GM21423 (cell line): ENCODE measurements around the gene FAM120A.
"Not testable (repeated sequence)": the region's sequence is repeated elsewhere in the genome, so short reads cannot be mapped to it uniquely, and the experiment has no call there.

Source experiments
- ATAC-seq: cut with Tn5 transposase; IDR thresholded peaks from one replicate; pipeline ENCODE4 v1.9.1; 2021; ENCODE audit warnings: mild to moderate bottlenecking, moderate library complexity; ENCODE audit not compliant: unreplicated experiment

The FAM120A gene, protein sequence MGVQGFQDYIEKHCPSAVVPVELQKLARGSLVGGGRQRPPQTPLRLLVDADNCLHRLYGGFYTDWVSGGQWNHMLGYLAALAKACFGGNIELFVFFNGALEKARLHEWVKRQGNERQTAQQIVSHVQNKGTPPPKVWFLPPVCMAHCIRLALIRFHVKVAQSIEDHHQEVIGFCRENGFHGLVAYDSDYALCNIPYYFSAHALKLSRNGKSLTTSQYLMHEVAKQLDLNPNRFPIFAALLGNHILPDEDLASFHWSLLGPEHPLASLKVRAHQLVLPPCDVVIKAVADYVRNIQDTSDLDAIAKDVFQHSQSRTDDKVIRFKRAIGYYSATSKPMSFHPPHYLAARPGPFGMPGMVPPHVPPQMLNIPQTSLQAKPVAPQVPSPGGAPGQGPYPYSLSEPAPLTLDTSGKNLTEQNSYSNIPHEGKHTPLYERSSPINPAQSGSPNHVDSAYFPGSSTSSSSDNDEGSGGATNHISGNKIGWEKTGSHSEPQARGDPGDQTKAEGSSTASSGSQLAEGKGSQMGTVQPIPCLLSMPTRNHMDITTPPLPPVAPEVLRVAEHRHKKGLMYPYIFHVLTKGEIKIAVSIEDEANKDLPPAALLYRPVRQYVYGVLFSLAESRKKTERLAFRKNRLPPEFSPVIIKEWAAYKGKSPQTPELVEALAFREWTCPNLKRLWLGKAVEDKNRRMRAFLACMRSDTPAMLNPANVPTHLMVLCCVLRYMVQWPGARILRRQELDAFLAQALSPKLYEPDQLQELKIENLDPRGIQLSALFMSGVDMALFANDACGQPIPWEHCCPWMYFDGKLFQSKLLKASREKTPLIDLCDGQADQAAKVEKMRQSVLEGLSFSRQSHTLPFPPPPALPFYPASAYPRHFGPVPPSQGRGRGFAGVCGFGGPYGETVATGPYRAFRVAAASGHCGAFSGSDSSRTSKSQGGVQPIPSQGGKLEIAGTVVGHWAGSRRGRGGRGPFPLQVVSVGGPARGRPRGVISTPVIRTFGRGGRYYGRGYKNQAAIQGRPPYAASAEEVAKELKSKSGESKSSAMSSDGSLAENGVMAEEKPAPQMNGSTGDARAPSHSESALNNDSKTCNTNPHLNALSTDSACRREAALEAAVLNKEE

DNA sequence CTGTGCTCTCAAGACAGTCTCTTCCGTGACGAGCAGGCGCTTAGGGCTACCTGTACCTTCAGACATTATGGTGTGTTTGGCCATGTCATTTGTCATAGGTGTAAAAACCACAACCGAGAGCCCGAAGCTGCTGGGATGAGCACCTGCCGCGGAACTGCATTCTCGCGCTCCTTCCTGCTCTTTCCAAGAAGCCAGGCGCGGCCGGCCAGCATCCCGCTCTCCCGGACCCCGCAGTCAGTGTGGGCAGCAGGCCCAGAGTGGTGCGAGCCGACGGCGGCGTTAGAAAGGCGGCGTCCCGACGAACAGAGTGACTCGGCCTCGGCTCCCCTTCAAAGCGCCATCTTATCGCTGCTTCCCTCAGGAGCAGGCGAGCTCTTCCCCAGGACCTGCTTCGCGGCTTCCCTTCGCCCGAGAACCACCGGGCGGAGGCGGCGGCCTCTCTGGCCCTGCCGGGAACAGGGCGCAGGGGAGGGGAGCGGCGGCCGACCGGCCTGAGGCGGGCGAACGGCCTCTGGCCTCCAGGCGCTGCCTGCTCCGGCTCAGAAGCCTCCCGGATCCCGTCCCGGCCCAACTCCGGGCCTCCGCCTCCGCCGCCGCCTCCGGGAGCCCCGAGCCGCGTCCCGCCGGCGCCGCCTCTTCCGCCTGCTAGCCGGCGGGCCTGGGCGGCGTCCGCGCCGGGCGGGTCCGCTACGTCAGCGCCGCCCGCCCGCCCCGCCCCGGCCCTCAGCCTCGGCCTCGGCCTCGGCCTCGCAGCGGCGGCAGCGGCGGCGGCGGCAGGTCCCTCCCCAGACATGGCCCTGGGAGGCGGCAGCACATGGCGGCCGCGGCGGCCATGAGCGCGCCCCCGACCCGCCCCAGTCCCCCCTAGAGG lies at the start of gene FAM120A:
Gene FAM120A, plus strand, starts transcription at position 741 of the 871 bp plus-strand sequence. CDS start 231 bp downstream, outside the sequence.
- peak; percentile 65 for ATAC-seq

DNA sequence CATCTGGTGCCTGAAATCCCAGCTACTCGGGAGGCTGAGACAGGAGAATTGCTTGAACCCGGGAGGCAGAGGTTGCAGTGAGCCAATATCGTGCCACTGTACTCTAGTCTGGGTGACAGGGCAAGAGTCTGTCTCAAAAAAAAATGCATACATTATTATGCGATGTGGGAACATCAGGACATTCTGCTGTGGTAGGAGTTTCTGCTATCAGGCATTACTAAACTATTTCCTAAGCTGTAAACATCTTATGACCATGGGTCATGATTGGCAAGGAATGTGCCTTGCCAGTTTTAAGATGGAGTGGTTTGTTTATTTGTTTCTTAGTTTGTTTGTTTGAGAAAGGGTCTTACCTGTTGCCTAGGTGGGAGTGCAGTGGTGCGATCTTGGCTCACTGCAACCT lies 45.1 kb upstream of the FAM120A start:
- ATAC-seq: no peak

- ATAC-seq: no peak
These were observed 38.0 kb upstream of the FAM120A start for GRCh38 chr9:93413530-93413929.

DNA sequence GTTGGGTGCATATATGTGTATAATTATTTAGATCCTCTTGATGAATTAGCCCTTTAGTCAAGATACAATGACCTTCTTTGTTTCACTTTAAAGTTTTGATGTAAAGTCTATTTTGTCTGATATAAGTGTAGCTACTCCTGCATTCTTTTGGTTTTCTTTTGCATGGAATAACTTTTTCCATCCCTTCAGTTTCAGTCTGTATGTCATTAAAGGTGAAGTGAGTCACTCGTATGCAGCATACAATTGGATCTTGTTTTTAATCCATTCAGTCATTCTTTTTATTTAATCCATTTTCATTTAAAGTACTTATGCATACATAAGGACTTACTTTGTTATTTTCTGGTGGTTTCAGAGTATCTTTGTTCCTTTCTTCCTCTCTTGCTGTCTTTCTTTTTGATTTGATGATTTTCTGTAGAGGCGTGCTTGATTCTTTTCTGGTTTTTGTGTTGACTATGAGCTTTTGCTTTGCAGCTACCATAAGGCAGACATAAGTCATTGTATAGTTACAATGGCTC lies 36.3 kb upstream of the FAM120A start:
- no peak for ATAC-seq

DNA sequence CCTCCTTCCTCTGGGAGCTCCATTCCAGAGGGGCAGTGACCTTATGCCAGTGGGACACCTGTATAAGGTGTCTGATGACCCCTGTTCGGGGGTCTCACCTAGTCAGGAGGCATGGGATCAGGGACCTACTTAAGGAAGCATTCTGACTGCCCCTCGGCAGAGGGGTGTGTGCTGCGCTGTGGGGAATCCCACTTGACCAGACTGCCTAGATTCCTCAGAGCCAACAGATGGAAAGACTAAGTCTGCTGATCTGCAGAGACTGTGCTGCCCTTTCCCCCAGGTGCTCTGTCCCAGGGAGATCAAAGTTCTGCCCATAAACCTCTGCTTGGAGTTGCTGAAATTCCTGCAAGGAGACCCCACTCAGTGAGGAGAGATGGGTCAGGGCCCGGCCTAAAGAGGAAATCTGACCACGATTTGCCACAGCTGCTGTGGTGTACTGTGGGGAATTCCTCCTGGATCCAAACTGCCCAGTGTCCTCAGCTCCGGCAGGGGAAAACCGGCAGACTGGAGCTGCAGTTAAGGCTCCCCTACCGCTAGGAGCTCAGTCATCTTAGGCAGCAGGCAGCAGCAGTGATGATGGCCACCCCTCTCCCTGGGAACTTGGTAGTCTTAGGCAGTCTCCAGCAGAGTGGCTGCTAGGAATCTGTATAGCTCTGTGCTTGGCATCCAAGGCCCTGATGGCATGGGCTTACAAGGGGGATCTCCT lies 34.8 kb upstream of the FAM120A start:
- no peak for ATAC-seq

- ATAC-seq: no peak
These were observed 33.9 kb upstream of the FAM120A start for GRCh38 chr9:93417538-93417937.

DNA sequence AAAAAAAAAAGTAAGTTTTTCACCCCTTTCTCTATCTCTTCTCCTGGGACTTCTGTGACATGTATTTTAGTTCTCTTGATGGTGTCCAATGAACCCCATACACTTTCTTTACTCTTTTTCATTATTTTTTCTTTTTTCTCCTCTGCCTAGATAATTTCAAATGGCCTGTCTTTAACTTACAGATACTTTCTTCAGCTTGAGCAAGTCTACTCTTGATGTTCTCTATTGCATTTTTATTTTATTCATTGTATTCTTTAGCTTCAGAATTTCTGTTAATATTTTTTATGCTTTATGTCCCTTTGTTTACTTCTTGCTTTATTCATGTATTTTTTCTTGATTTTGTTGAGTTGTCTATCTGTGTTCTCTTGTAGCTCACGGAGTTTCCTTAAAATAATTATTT lies 32.5 kb upstream of the FAM120A start:
- ATAC-seq: no peak

GRCh38 chr9:93422977-93423616 lies 28.4 kb upstream of the FAM120A start:
- ATAC-seq: no peak

DNA sequence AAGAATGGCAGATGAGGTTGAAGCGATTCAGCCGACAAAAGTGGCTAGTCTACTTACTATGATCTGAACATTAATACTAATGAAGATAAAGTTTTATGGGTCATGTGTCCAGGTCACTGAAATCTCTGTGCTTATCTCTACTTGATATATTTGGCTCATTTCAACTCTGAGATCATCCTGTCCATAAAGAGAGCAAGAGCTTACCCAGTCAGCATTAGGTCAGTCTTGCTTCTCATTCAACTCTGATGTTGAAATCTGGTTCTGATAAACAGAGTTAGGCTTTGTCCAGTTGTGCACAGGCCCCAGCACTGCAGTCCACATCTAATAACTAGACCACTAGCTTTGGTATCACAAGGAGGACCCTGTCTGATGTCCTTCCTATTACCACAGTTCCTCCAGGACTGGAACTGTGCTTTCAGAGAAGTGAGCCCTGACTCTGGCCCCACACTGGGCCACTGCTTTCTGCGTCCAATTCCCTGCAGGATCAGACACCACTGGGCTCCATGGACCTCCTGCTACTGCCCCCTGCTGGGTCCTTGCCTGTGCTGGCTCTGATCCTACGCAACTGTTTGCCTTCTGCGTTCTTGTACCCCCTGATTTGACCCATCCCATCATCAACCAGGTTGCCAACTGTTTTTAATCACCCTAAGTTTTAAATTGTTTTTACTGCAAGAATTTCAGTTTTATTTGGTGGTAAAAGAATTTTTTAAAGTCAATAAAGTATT lies 23.7 kb upstream of the FAM120A start:
- no peak for ATAC-seq

DNA sequence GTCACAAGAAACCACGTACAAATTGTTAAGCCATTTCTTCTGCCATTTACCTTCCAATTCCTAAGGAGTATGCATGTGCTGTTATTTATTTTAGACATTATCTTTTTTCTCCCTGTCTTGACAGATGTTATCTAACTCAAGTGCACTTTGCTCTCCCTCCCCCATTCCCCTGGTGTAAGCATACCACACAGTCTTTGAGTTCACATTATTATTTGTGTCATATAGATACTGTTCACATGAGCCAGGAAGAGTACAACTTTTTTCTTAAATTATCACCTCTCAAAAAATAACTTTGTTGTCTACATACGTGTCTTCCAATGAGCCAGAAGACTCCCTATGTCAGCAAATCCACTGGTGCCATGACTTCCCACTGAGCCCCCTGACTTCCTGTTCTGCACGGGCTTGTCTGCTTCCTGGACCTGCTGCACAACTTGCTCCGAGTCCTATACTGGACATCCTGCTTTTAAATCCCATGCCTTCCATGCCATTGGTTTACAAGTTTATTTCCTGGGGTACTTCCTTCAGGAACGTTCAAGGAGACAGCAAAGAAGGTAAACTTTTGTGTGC lies 19.9 kb upstream of the FAM120A start:
- no peak for ATAC-seq

- no peak for ATAC-seq
These were observed 18.5 kb upstream of the FAM120A start for GRCh38 chr9:93432964-93433363.

DNA sequence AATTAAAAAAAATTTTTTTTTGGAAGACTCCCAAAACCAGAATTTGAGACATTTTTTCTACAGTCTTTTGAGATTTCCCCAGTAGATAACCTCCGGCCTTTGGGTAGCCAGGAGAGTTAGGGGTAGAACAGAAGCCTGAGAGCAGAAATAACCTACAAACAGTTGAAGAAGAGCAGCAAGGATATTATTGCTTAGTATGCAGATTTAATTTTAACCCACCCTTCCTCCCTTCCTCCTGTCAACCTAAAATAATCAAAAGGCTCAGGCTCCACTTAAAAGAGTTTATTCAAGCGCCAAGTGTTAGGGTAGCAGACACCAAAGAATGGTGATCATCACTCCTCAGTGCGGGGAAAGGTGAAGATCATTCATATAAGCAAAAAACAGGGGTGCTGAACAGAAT lies 17.4 kb upstream of the FAM120A start:
- ATAC-seq: no peak

DNA sequence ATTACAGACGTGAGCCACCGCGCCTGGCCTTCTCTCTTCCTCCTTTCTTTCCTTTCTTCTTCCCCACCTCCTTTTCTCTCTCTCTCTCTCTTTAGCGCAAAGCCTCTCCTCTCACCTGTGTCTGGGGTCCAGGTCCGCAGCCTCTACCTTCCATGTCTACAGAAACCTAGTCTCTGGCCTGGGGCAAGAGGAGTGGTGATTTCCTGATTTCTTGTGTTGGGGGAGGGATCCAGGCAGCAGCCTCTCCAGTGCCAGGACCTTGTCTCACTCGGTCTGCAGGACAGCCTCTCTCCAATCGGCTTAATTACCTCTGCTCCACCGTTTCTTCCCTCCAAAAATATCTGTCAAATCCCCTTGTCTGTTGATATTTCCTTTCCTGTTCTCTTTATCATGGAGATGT lies 16.1 kb upstream of the FAM120A start:
- ATAC-seq: no peak

DNA sequence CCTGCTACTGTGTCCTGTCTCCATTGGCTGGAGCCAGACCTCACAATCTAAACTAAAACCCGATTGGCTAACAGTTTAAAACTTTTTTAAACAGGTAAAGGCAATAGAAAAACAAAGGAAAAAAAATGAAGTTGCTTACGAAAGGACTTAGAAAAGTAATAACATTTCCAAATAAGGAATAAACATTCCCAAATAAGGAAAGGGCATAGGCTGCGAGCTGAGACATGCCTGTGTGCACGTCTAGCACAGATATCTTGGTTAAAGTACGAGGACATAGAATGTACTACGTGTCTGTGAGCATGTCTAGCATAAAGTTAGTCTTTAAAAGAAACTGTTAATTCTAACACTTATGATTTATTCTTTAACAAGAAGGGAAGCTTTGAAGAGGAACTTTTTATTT lies 15.3 kb upstream of the FAM120A start:
- ATAC-seq: no peak

DNA sequence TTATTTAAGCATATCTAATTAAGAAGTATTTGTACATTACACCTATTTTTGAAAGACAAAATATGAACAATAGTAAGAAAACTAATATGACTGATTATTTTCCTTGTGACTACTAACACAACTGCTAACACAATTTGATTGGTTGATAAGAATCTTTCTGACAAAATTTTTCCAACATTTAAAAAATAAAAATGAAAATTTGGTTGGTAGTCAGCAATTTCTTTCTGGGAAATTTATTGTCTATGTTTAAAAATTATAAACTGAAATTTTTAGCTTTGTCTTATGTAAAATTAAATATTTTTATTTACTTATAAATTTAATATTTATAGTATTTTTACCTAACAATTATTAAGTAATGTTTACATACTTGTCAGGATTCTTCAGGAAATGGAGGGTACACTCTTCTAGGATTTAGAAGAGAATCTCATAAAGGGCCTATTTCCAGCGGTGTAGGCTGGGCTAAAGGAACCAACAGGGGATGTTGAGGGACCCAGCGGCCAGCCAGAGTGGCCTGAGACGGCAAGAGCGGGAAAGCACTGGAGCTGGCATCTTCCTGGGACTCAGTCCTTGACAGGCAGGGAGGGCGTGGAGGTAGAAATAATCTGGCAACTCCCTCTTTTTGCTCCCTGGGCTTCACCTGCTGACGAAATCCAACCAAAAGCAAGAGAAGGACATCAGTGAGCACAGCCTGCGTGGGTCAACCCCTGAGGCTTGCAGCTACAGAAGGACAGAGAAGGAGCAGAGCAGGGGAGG lies 14.7 kb upstream of the FAM120A start:
- ATAC-seq: no peak

DNA sequence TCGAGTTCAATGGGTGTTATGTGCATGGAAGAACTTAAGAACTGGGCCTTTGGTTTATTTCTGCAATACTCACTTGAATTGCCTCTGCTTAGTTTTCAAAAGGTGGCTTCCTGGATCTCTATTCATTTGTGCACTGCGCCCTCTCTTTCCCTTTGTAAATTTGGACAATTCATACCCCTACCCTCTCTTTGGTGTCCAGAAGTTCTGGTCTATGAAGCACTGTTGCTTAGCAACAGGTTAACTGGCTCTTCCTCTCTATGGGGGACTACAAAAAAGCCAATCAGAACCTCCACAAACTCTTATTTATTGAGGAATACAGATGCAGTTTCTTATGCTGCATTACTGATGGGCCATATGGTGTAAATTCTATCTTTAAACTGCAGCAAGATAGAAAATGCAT lies 13.5 kb upstream of the FAM120A start:
- ATAC-seq: no peak

DNA sequence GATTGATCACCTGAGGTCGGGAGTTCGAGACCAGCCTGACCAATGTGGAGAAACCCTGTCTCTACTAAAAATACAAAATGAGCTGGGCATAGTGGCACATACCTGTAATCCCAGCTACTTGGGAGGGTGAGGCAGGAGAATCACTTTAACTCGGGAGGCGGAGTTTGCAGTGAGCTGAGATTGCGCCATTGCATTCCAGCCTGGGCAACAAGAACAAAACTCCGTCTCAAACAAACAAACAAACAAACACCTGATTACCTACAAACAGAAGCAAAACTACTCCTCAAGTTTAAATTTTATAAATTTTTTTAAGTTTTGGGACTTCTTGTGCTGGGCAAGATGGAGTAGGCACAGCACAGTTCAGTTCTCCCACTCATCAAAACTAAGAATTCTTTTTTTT lies 12.2 kb upstream of the FAM120A start:
- ATAC-seq: not testable (repeated sequence)
